Kidney (tissue), 14 donors: ENCODE measurements around the gene BAD. TPM values are rescaled to one million over a fixed set of nuclear protein-coding genes. Genes with fewer than 3 reads are reported as not detected.

Experiments used
- DNase-seq, 5 donors: peaks; one replicate each; pipeline ENCODE4 v3.0.0-alpha.2; 2013 to 2020
- FAIRE-seq: peaks from 2 replicates; lab custom pipeline; 2012; peaks lifted over from hg19 to GRCh38; lab: Jason Lieb, UNC
- H3K27ac ChIP-seq, 2 donors: one replicate each; pipeline ENCODE4 v1.7.0; 2013; ENCODE audit warnings: low read depth in 2 of 2, low read length in 2 of 2, inconsistent platforms in 1 of 2
- H3K27me3 ChIP-seq: one replicate; pipeline ENCODE4 v1.7.1; 2013; ENCODE audit warnings: low read length, inconsistent platforms; ENCODE audit not compliant: control insufficient read depth, insufficient read depth
- H3K36me3 ChIP-seq, 3 donors: one replicate each; pipeline versions ENCODE4 v1.7.0 to v1.7.1; 2013; ENCODE audit warnings: low read length in 3 of 3, control low read depth in 1 of 3, inconsistent platforms in 1 of 3; ENCODE audit not compliant: insufficient read depth in 3 of 3, control insufficient read depth in 2 of 3
- H3K4me1 ChIP-seq, 3 donors: one replicate each; pipeline versions ENCODE4 v1.7.0 to v1.7.1; 2013; ENCODE audit warnings: low read length in 3 of 3, inconsistent platforms in 1 of 3, low read depth in 1 of 3; ENCODE audit not compliant: control insufficient read depth in 2 of 3, insufficient read depth in 2 of 3
- H3K4me3 ChIP-seq, 3 donors: one replicate each; pipeline versions ENCODE4 v1.7.0 to v1.8.1; 2013; ENCODE audit warnings: low read length in 3 of 3, control low read depth in 1 of 3, inconsistent platforms in 1 of 3
- H3K9ac ChIP-seq, 3 donors: one replicate each; pipeline versions ENCODE4 v1.7.0 to v1.7.1; 2013; ENCODE audit warnings: low read length in 3 of 3, control low read depth in 1 of 3, inconsistent platforms in 1 of 3
- H3K9me3 ChIP-seq, 3 donors: one replicate each; pipeline versions ENCODE4 v1.7.0 to v1.7.1; 2013; ENCODE audit warnings: low read length in 3 of 3, control low read depth in 1 of 3, inconsistent platforms in 1 of 3; ENCODE audit not compliant: control insufficient read depth in 2 of 3, insufficient read depth in 1 of 3
- intact Hi-C: fragments of 100-400 bp; cut with DNase I; formaldehyde crosslinking; loops from one replicate; pipeline ENCODE4 v1.11.1; 2022
- polyA plus RNA-seq: library from polyadenylated mRNA; stranded (reverse); fragments of 350-450 nt; fragmentation: Illumina TruSeq; extraction: RNeasy Lipid Tissue Mini Kit (QIAGEN cat#74804); gene quantifications from one replicate; pipeline ENCODE4 v1.2.3, GENCODE V29; 2014; ENCODE audit warnings: low read depth, low replicate concordance; ENCODE audit not compliant: insufficient read depth
- total RNA-seq: library from RNA; stranded (reverse); fragmentation: NEBNext Ultra II Directional; extraction: Animal tissue kit (Norgen Biotek cat#: 25700); gene quantifications from one replicate; pipeline ENCODE4 v1.2.1, GENCODE V29; 2021
- TF ChIP-seq, protein P1 (sequence below): IDR thresholded peaks from 3 replicates; pipeline ENCODE4 v1.5.1; 2012; ENCODE audit warnings: mild to moderate bottlenecking, moderate library complexity, borderline replicate concordance; ENCODE audit not compliant: insufficient read depth; ENCODE audit errors: extremely low read depth
- donor health status: control.
- donor health status: control.
- donor health status: control.
- donor health status: control.
- donor health status: control.
- donor health status: DM: yes; HTN: yes; CAD: no.
- donor health status: Normal renal cell carcinoma (clear cell type).

BAD gene
- total and polyA plus RNA-seq, 2 donors from 2014 or later = 59.8 to 157 TPM

DNA sequence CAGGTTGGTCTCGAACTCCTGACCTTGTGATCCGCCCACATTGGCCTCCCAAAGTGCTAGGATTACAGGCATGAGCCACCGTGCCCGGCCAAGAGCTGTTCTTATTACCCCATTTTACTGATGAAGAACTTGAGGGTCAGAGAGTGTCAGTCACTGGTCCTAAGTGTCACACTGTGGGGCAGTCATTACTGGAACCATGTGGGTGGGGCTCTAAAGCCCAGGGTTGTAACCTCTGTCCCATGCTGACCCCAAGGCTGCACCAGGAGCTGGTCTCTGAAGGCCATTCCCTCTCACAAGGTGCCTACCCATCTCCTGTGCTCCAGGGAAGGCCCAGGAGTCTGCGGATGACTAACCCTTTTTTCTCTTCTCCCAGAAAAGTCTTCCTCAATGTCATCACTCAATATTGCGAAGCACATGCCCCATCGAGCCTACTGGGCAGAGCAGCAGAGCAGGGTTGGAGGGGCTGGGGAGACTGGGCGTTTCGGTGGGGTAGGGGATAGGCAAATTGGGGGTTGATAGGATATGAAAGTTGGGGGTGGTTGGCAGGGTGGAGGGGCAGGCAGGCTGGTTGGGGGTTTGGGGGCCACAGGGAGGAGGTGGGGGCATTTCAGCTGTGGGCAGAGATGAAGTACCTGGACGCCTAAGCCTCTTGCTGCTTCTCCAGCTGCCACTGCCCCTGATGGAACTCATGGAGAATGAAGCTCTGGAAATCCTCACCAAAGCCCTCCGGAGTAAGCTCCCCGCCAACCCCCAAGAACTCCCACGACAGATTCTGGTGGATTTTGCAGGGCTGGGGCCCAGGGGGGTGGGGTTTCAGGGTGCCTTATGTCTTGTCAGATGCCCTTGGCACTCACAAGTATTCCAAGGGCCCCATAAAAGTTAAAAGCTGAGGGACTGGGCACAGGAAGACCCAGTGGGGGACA is 18.9 kb upstream of the BAD start:
- intact Hi-C loops = loop anchor here (5.0 kb wide), 1 partner anchor 111 kb away; no protein-coding TSS in a partner anchor
- Histone ChIP-seq H3K27ac (peak overlapping the region in 1 of 2 donors; percentile 99), H3K4me1 (peaks cover 0 to 35% (median 7%) of the 10 kb centered on the region in 3 donors), H3K9me3 (no peaks in the 10 kb centered on the region), H3K4me3 (no peak overlapping the region), H3K27me3 (peaks cover 11% of the 10 kb centered on the region), H3K36me3 (peaks cover 0 to 3% (median 0%) of the 10 kb centered on the region in 3 donors), H3K9ac (peak overlapping the region in 2 of 3 donors; percentile 20 to 77)
- FAIRE-seq (no peak), DNase-seq (peak in 2 of 5 donors; percentile 68 to 75)
- TF ChIP-seq, protein P1, sequence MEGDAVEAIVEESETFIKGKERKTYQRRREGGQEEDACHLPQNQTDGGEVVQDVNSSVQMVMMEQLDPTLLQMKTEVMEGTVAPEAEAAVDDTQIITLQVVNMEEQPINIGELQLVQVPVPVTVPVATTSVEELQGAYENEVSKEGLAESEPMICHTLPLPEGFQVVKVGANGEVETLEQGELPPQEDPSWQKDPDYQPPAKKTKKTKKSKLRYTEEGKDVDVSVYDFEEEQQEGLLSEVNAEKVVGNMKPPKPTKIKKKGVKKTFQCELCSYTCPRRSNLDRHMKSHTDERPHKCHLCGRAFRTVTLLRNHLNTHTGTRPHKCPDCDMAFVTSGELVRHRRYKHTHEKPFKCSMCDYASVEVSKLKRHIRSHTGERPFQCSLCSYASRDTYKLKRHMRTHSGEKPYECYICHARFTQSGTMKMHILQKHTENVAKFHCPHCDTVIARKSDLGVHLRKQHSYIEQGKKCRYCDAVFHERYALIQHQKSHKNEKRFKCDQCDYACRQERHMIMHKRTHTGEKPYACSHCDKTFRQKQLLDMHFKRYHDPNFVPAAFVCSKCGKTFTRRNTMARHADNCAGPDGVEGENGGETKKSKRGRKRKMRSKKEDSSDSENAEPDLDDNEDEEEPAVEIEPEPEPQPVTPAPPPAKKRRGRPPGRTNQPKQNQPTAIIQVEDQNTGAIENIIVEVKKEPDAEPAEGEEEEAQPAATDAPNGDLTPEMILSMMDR = no peak

- TF ChIP-seq, protein P1 = no peak
- Histone ChIP-seq H3K9ac (peak within 1 kb of the TSS in 1 of 3 donors; percentile 26), H3K27me3 (peaks cover 39% of the 10 kb centered on the region), H3K9me3 (no peaks in the 10 kb centered on the region), H3K36me3 (no peaks in the 10 kb centered on the region), H3K4me1 (peaks cover 0 to 26% (median 0%) of the 10 kb centered on the region in 3 donors), H3K27ac (no peak within 1 kb of the TSS), H3K4me3 (peak within 1 kb of the TSS; percentile 11 to 53 (median 45))
- no peak for FAIRE-seq
- intact Hi-C loops = loop anchor here (5.0 kb wide), 1 partner anchor 108 kb away; no protein-coding TSS in a partner anchor
- DNase-seq = peak in 4 of 5 donors; percentile 25 to 80 (median 62)
Observed at GRCh38 chr11:64299847-64300648, 15.6 kb upstream of the BAD start, which contains the start of gene CATSPERZ. Gene CATSPERZ, plus strand, starts transcription at chr11:64300358. Its CDS starts 53 bp downstream, at chr11:64300411.

- no peaks in the 10 kb centered on the region for H3K9me3 ChIP-seq
- H3K9ac ChIP-seq = no peak overlapping the region
- TF ChIP-seq, protein P1 = no peak
- DNase-seq (peak; percentile 32 to 85 (median 60)), FAIRE-seq (no peak)
- no peak overlapping the region for H3K27ac ChIP-seq
- no peaks in the 10 kb centered on the region for H3K36me3 ChIP-seq
- H3K4me1 ChIP-seq = peaks cover 0 to 23% (median 0%) of the 10 kb centered on the region in 3 donors
- peak overlapping the region in 1 of 3 donors; percentile 17 for H3K4me3 ChIP-seq
- intact Hi-C loops = no loop called here
- H3K27me3 ChIP-seq = peaks cover 42% of the 10 kb centered on the region
Observed at GRCh38 chr11:64298966-64299846, 14.7 kb upstream of the BAD start.
